HepG2 (cell line): ENCODE results near the gene ECEL1. TPM values are rescaled to one million over a fixed set of nuclear protein-coding genes. Genes with fewer than 3 reads are reported as not detected.

Source experiments
- ATAC-seq: fragments of 200-7000 bp; cut with Tn5 transposase; 3 replicates; pipeline ENCODE4 v1.9.1; 2020; ENCODE audit warnings: mild to moderate bottlenecking, moderate library complexity
- BruUV-seq: library from RNA; stranded (reverse); fragments of 400-500 nt; replicated peaks from 2 replicates; lab custom pipeline; 2021; lab: Mats Ljungman, UMichigan
- CTCF ChIA-PET: fragments of 300-600 bp; formaldehyde crosslinking; extraction: SDS; loops from one replicate; lab custom pipeline; 2021; ENCODE audit warnings: low total read pairs, inconsistent platforms, low intra/inter-chr PET ratio; lab: Yijun Ruan, JAX
- POLR2A ChIA-PET: fragments of 350-600 bp; sonication (Branson Sonifier 250); formaldehyde crosslinking; loops from one replicate; lab custom pipeline; 2020; ENCODE audit warnings: antibody characterized with exemption, inconsistent platforms; lab: Yijun Ruan, JAX
- DNase-seq: peaks from one replicate; pipeline ENCODE4 v3.0.0-alpha.2; 2015; ENCODE audit warnings: low spot score
- FAIRE-seq: peaks from 3 replicates; lab custom pipeline; 2011; peaks lifted over from hg19 to GRCh38; lab: Jason Lieb, UNC
- H2AFZ ChIP-seq: one replicate; pipeline ENCODE4 v1.6.1; 2011; ENCODE audit warnings: low read length, inconsistent platforms
- H3K27ac ChIP-seq: fragments of 300-600 bp; 3 replicates; pipeline ENCODE4 v1.8.0; 2011; ENCODE audit warnings: mixed run types, mild to moderate bottlenecking, mixed read lengths, low read length, inconsistent platforms; ENCODE audit not compliant: insufficient read depth; ENCODE audit errors: extremely low read length
- H3K27me3 ChIP-seq, 2 experiments: fragments of 200-600 bp in 1 of 2; 2 replicates in 1 of 2; 3 replicates in 1 of 2; pipeline versions ENCODE4 v1.6.0 to v1.8.0; 2011; ENCODE audit warnings: low read length in 2 of 2, mild to moderate bottlenecking in 2 of 2, moderate library complexity in 2 of 2, inconsistent platforms in 1 of 2; ENCODE audit not compliant: insufficient read depth in 2 of 2, control insufficient read depth in 1 of 2
- H3K36me3 ChIP-seq, 2 experiments: fragments of 200-600 bp in 1 of 2; replicated peaks in 1 of 2; 2 replicates in 1 of 2; 3 replicates in 1 of 2; pipeline versions ENCODE4 v1.5.1 to v1.8.0; 2011; ENCODE audit warnings: low read length in 2 of 2, inconsistent platforms in 1 of 2; ENCODE audit not compliant: insufficient read depth in 2 of 2, control insufficient read depth in 1 of 2
- H3K4me1 ChIP-seq: 2 replicates; pipeline ENCODE4 v1.5.1; 2012; ENCODE audit warnings: low read length, inconsistent platforms; ENCODE audit not compliant: insufficient read depth
- H3K4me2 ChIP-seq: 2 replicates; pipeline ENCODE4 v1.6.0; 2011; ENCODE audit warnings: low read depth, low read length, inconsistent platforms
- H3K4me3 ChIP-seq, 3 experiments: fragments of 200-600 bp in 1 of 3; sonication (generic), shearing (Covaris generic) in 1 of 3; replicated peaks in 1 of 3; 2 replicates each; pipeline ENCODE4 v1.5.1; 2011 to 2016; ENCODE audit warnings: low read length in 3 of 3, inconsistent platforms in 2 of 3, low read depth in 2 of 3, mild to moderate bottlenecking in 2 of 3, control low read depth in 1 of 3, mixed read lengths in 1 of 3; ENCODE audit not compliant: insufficient read depth in 1 of 3
- H3K79me2 ChIP-seq: one replicate; pipeline ENCODE4 v1.6.1; 2011; ENCODE audit warnings: low read length, inconsistent platforms; ENCODE audit not compliant: insufficient read depth
- H3K9ac ChIP-seq: 2 replicates; pipeline ENCODE4 v1.6.0; 2011; ENCODE audit warnings: mild to moderate bottlenecking, low read depth, low read length, inconsistent platforms; ENCODE audit not compliant: insufficient read depth
- H3K9me3 ChIP-seq: 2 replicates; pipeline ENCODE4 v1.5.1; 2012; ENCODE audit warnings: mild to moderate bottlenecking, low read length
- H4K20me1 ChIP-seq: 2 replicates; pipeline ENCODE4 v1.6.0; 2011; ENCODE audit warnings: inconsistent platforms, mild to moderate bottlenecking, low read length, moderate library complexity; ENCODE audit not compliant: insufficient read depth
- CTCF ChIP-seq: sonication (generic); formaldehyde crosslinking; IDR thresholded peaks from 2 replicates; pipeline ENCODE4 v1.5.0; 2020; ENCODE audit warnings: mild to moderate bottlenecking, missing genetic modification reagents, moderate library complexity
- MEF2D ChIP-seq: sonication (generic); formaldehyde crosslinking; IDR thresholded peaks from 2 replicates; pipeline ENCODE4 v1.5.1; 2020; ENCODE audit warnings: mild to moderate bottlenecking, missing genetic modification reagents
- NR2C2 ChIP-seq: sonication (generic); formaldehyde crosslinking; IDR thresholded peaks from 2 replicates; pipeline ENCODE4 v1.4.0; 2020; ENCODE audit warnings: missing genetic modification reagents, mild to moderate bottlenecking, moderate library complexity, borderline replicate concordance
- PHB2 ChIP-seq: fragments of 450-650 bp; IDR thresholded peaks from 2 replicates; pipeline ENCODE4 v1.6.1; 2018; ENCODE audit not compliant: partially characterized antibody
- WGBS: methylation state at CpG from one replicate; pipeline ENCODE4 v1.1.6; 2017; ENCODE audit warnings: low lambda C conversion rate; 5-methylcytosine and 5-hydroxymethylcytosine counted together
- in situ Hi-C: cut with HindIII; loops from 2 replicates; pipeline ENCODE4 v1.10.0; 2017; ENCODE audit warnings: low pct_unique_long_range_greater_than_20kb; ENCODE audit not compliant: extremely low pct_ligation_motif_present
- intact Hi-C: fragments of 100-400 bp; cut with micrococcal nuclease; formaldehyde crosslinking; loops from one replicate; pipeline ENCODE4 v1.10.0; 2022; ENCODE audit not compliant: unreplicated experiment
- polyA plus RNA-seq, 8 experiments: library from polyadenylated mRNA; depleted of rRNA in 3 of 8; stranded (reverse) in 7 of 8; unstranded in 1 of 8; fragments of >200 nt; fragmentation: Illumina TruSeq in 4 of 8; extraction: Trizol in 4 of 8; gene quantifications; 2 replicates each; pipeline versions ENCODE4 v1.2.1 to v1.2.3, GENCODE V29; 2011 to 2016; ENCODE audit warnings: low read depth in 4 of 8, missing spikeins in 1 of 8, mixed read lengths in 1 of 8; ENCODE audit not compliant: insufficient read depth in 1 of 8
- total RNA-seq, 5 experiments: library from RNA; depleted of rRNA; stranded (reverse); fragments of >200 nt; fragmentation: Illumina TruSeq; extraction: Trizol; gene quantifications; 2 replicates each; pipeline ENCODE4 v1.2.3, GENCODE V29; 2016; ENCODE audit warnings: low read depth in 1 of 5
- TF ChIP-seq, protein P1 (sequence below): IDR thresholded peaks from 2 replicates; pipeline ENCODE4 v1.6.1; 2016; ENCODE audit warnings: missing compliant biosample characterization, missing genetic modification reagents, borderline replicate concordance
- TF ChIP-seq, protein P2 (sequence below): sonication (generic); formaldehyde crosslinking; IDR thresholded peaks from 2 replicates; pipeline ENCODE4 v1.4.0; 2020; ENCODE audit warnings: mild to moderate bottlenecking, missing genetic modification reagents

The ECEL1 gene
- total and polyA plus RNA-seq, 2 of the 13 experiments (the other 11 are each of a cell fraction or from before 2014, with no cell fraction given), result not detected

DNA sequence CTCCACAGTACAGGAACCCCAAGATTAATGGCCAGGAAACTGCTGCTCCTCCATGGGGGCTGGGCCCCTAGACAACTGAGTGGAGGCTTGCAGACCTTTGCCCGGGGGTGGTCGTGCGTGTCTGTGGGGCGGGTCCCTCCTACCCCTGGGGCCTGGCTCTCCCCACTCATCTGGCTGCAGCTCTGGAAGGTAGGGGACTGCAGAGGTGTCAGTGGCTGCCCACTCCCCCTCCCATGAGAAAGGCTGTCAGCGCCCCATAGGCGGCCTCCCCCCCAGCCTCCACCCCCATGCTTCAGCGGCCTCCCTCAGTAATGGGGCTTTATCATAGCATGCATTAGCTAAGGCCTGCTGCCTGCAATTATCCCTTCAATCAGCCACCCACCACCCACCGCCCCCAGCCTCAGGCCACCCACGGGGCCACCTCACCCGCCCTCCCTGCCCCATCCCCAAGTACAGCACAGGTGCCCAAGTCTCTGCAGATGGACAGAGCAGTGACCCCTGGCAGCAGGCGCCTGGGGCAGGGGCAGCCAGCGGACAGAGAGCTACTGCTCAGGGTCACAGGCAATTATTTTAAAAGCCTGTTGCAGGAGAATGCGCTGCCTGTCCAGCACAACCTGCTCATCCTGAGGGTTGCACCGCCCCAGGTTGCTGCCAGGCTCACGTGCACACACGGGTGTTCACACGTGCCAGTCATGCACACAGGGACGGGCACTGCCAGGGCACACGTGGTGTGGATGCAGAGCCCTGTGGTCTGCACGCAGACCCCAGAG, 9.1 kb upstream of the ECEL1 start (continued):
- TF ChIP-seq PHB2, result no peak

GRCh38 chr2:232495292-232495691, 7.7 kb upstream of the ECEL1 start:
- no peak overlapping the region for H2AFZ ChIP-seq
- H3K27ac ChIP-seq, result no peak overlapping the region
- in situ Hi-C loops, result no loop called here
- TF ChIP-seq, protein P1, sequence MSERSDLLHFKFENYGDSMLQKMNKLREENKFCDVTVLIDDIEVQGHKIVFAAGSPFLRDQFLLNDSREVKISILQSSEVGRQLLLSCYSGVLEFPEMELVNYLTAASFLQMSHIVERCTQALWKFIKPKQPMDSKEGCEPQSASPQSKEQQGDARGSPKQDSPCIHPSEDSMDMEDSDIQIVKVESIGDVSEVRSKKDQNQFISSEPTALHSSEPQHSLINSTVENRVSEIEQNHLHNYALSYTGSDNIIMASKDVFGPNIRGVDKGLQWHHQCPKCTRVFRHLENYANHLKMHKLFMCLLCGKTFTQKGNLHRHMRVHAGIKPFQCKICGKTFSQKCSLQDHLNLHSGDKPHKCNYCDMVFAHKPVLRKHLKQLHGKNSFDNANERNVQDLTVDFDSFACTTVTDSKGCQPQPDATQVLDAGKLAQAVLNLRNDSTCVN (CRISPR knock-in tag), result no peak
- TF ChIP-seq CTCF (CRISPR knock-in tag) (no peak), NR2C2 (CRISPR knock-in tag) (no peak), MEF2D (CRISPR knock-in tag) (no peak)
- TF ChIP-seq, protein P2, sequence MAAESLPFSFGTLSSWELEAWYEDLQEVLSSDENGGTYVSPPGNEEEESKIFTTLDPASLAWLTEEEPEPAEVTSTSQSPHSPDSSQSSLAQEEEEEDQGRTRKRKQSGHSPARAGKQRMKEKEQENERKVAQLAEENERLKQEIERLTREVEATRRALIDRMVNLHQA (CRISPR knock-in tag), result no peak
- H3K4me3 ChIP-seq, result no peak overlapping the region
- intact Hi-C loops, result no loop called here
- no peaks in the 10 kb centered on the region for H3K9me3 ChIP-seq
- H3K9ac ChIP-seq, result no peak overlapping the region
- ChIA-PET POLR2A (no interaction called here), CTCF (no interaction called here)
- ATAC-seq, result no peak
- no peaks in the 10 kb centered on the region for H3K36me3 ChIP-seq
- 30% methylated on average over 7 of the region's 7 CpGs for WGBS
- H3K4me2 ChIP-seq, result no peak overlapping the region
- no peaks in the 10 kb centered on the region for H3K79me2 ChIP-seq
- no peak for DNase-seq
- FAIRE-seq, result no peak
- H3K4me1 ChIP-seq, result no peaks in the 10 kb centered on the region
- peaks cover 21 to 90% of the 10 kb centered on the region in 2 experiments for H3K27me3 ChIP-seq
- H4K20me1 ChIP-seq, result no peaks in the 10 kb centered on the region
- BruUV-seq, result no TSS peak
